CD14-positive monocyte (primary cell): ENCODE results near the gene TRPV3. TPM values are rescaled to one million over a fixed set of nuclear protein-coding genes. Genes with fewer than 3 reads are reported as not detected.

ENCODE experiments used
- DNase-seq, 3 donors: peaks; one replicate each; pipeline ENCODE4 v3.0.0-alpha.2; 2011 to 2022
- H2AFZ ChIP-seq: 2 replicates; pipeline ENCODE4 v1.6.0; 2012; ENCODE audit warnings: mild to moderate bottlenecking, low read depth, low read length, inconsistent platforms; ENCODE audit not compliant: insufficient read depth, poor library complexity, severe bottlenecking
- H3K27ac ChIP-seq, 2 donors: 1 replicate in 1 of 2; 2 replicates in 1 of 2; pipeline ENCODE4 v1.5.1; 2012 to 2013; ENCODE audit warnings: low read length in 2 of 2, control low read depth in 1 of 2, inconsistent platforms in 1 of 2, low read depth in 1 of 2, mild to moderate bottlenecking in 1 of 2
- H3K27me3 ChIP-seq, 2 donors: one replicate each; pipeline versions ENCODE4 v1.6.0 to v1.6.1; 2011 to 2013; ENCODE audit warnings: low read length in 2 of 2; ENCODE audit not compliant: control insufficient read depth in 2 of 2, insufficient read depth in 2 of 2
- H3K36me3 ChIP-seq, 2 donors: replicated peaks in 1 of 2; 1 replicate in 1 of 2; 2 replicates in 1 of 2; pipeline versions ENCODE4 v1.5.1 to v1.6.1; 2012 to 2013; ENCODE audit warnings: low read length in 2 of 2, control low read depth in 1 of 2, inconsistent platforms in 1 of 2, mild to moderate bottlenecking in 1 of 2; ENCODE audit not compliant: insufficient read depth in 2 of 2, control insufficient read depth in 1 of 2
- H3K4me1 ChIP-seq, 2 donors: 1 replicate in 1 of 2; 2 replicates in 1 of 2; pipeline versions ENCODE4 v1.5.1 to v1.6.1; 2012 to 2013; ENCODE audit warnings: low read length in 2 of 2, control low read depth in 1 of 2, inconsistent platforms in 1 of 2, mild to moderate bottlenecking in 1 of 2, moderate library complexity in 1 of 2; ENCODE audit not compliant: insufficient read depth in 2 of 2, control insufficient read depth in 1 of 2
- H3K4me2 ChIP-seq: replicated peaks from 2 replicates; pipeline ENCODE3; 2012; ENCODE audit warnings: low read length, moderate library complexity, mild to moderate bottlenecking; ENCODE audit not compliant: poor library complexity, severe bottlenecking; ENCODE audit errors: extremely low read depth
- H3K4me3 ChIP-seq, 3 experiments: fragments of 200-600 bp in 1 of 3; sonication (generic) in 1 of 3; replicated peaks in 1 of 3; 1 replicate in 2 of 3; 2 replicates in 1 of 3; pipeline ENCODE4 v1.5.1; 2011 to 2013; ENCODE audit warnings: low read length in 3 of 3, mild to moderate bottlenecking in 3 of 3, control low read depth in 2 of 3, low read depth in 2 of 3, inconsistent platforms in 1 of 3, moderate library complexity in 1 of 3
- H3K79me2 ChIP-seq: 2 replicates; pipeline ENCODE4 v1.6.0; 2012; ENCODE audit warnings: mild to moderate bottlenecking, control low read depth, inconsistent platforms, low read length, moderate library complexity; ENCODE audit not compliant: insufficient read depth
- H3K9ac ChIP-seq: 2 replicates; pipeline ENCODE4 v1.6.0; 2017; ENCODE audit warnings: low read length, mild to moderate bottlenecking; ENCODE audit not compliant: insufficient read depth, poor library complexity, severe bottlenecking
- H3K9me3 ChIP-seq, 2 donors: replicated peaks in 1 of 2; 1 replicate in 1 of 2; 2 replicates in 1 of 2; pipeline versions ENCODE4 v1.5.1 to v1.6.1; 2012 to 2013; ENCODE audit warnings: low read length in 2 of 2, control low read depth in 1 of 2; ENCODE audit not compliant: control insufficient read depth in 1 of 2, insufficient read depth in 1 of 2
- H4K20me1 ChIP-seq: 2 replicates; pipeline ENCODE4 v1.6.0; 2012; ENCODE audit warnings: mild to moderate bottlenecking, low read length, control low read depth, moderate library complexity; ENCODE audit not compliant: insufficient read depth
- H3K27ac Mint-ChIP-seq, 7 donors: one replicate each; pipeline ENCODE4 v1.8.0; 2020; ENCODE audit warnings: mild to moderate bottlenecking in 7 of 7, mixed read lengths in 7 of 7, moderate library complexity in 6 of 7, inconsistent platforms in 2 of 7
- H3K27me3 Mint-ChIP-seq, 3 donors: one replicate each; pipeline ENCODE4 v1.8.0; 2021 to 2022; ENCODE audit warnings: low read depth in 3 of 3, mild to moderate bottlenecking in 3 of 3, mixed read lengths in 3 of 3, moderate library complexity in 3 of 3, inconsistent platforms in 1 of 3
- H3K36me3 Mint-ChIP-seq, 2 donors: one replicate each; pipeline ENCODE4 v1.8.0; 2020; ENCODE audit warnings: mixed read lengths in 2 of 2, inconsistent platforms in 1 of 2, mild to moderate bottlenecking in 1 of 2
- H3K4me1 Mint-ChIP-seq: one replicate; pipeline ENCODE4 v1.8.0; 2020; ENCODE audit warnings: mild to moderate bottlenecking, mixed read lengths
- H3K4me3 Mint-ChIP-seq, 2 donors: one replicate each; pipeline ENCODE4 v1.8.0; 2020; ENCODE audit warnings: mild to moderate bottlenecking in 2 of 2, mixed read lengths in 2 of 2, moderate library complexity in 1 of 2
- H3K9me3 Mint-ChIP-seq, 7 donors: one replicate each; pipeline ENCODE4 v1.8.0; 2020 to 2022; ENCODE audit warnings: mixed read lengths in 7 of 7, mild to moderate bottlenecking in 6 of 7, moderate library complexity in 6 of 7, inconsistent platforms in 2 of 7
- CTCF ChIP-seq: fragments of 200-600 bp; IDR thresholded peaks from one replicate; pipeline ENCODE4 v1.8.0; 2022; ENCODE audit warnings: antibody characterized with exemption, mild to moderate bottlenecking
- WGBS: methylation state at CpG from one replicate; pipeline ENCODE4 v1.1.5; 2013; ENCODE audit warnings: missing lambda C conversion rate; ENCODE audit not compliant: insufficient coverage; 5-methylcytosine and 5-hydroxymethylcytosine counted together
- intact Hi-C, 2 donors: fragments of 100-400 bp; cut with micrococcal nuclease; formaldehyde crosslinking; loops; one replicate each; pipeline versions ENCODE4 v1.15.0 to v1.15.1; 2023
- polyA plus RNA-seq, 3 donors: library from polyadenylated mRNA; depleted of rRNA in 1 of 3; unstranded in 2 of 3; stranded (reverse) in 1 of 3; fragments of 300-500 nt in 2 of 3; fragments of >200 nt in 1 of 3; fragmentation: Illumina TruSeq in 2 of 3; gene quantifications; 1 replicate in 2 of 3; 2 replicates in 1 of 3; pipeline ENCODE4 v1.2.3, GENCODE V29; 2012 to 2021

Gene TRPV3
- polyA plus RNA-seq, 3 donors, result 0.01 TPM; not detected in 2

GRCh38 chr17:3501344-3501743, 56.3 kb downstream of the TRPV3 start:
- peaks cover 3 to 9% (median 5%) of the 10 kb centered on the region in 3 donors for H3K27me3 Mint-ChIP-seq
- Histone ChIP-seq H3K4me1 (no peaks in the 10 kb centered on the region), H3K27ac (no peak overlapping the region), H3K4me2 (no peak overlapping the region), H3K9ac (no peak overlapping the region), H2AFZ (no peak overlapping the region), H4K20me1 (no peaks in the 10 kb centered on the region), H3K79me2 (no peaks in the 10 kb centered on the region), H3K4me3 (no peak overlapping the region), H3K27me3 (no peaks in the 10 kb centered on the region), H3K9me3 (no peaks in the 10 kb centered on the region), H3K36me3 (no peaks in the 10 kb centered on the region)
- peaks cover 0 to 14% (median 7%) of the 10 kb centered on the region in 7 donors for H3K9me3 Mint-ChIP-seq
- intact Hi-C loops, result no loop called here
- no peak overlapping the region for H3K4me3 Mint-ChIP-seq
- 72% methylated on average over 2 of the region's 5 CpGs for WGBS
- H3K36me3 Mint-ChIP-seq, result no peaks in the 10 kb centered on the region
- DNase-seq, result no peak
- TF ChIP-seq CTCF, result no peak
- H3K27ac Mint-ChIP-seq, result no peak overlapping the region
- H3K4me1 Mint-ChIP-seq, result no peaks in the 10 kb centered on the region

GRCh38 chr17:3497101-3497500, 60.5 kb downstream of the TRPV3 start:
- no peak overlapping the region for H2AFZ ChIP-seq
- no peaks in the 10 kb centered on the region for H4K20me1 ChIP-seq
- H3K9me3 Mint-ChIP-seq, result peaks cover 0 to 12% (median 9%) of the 10 kb centered on the region in 7 donors
- H3K4me1 Mint-ChIP-seq, result no peaks in the 10 kb centered on the region
- no peaks in the 10 kb centered on the region for H3K4me1 ChIP-seq
- no peaks in the 10 kb centered on the region for H3K9me3 ChIP-seq
- no peaks in the 10 kb centered on the region for H3K36me3 Mint-ChIP-seq
- H3K27ac Mint-ChIP-seq, result no peak overlapping the region
- H3K79me2 ChIP-seq, result no peaks in the 10 kb centered on the region
- DNase-seq, result no peak
- no peak for TF ChIP-seq CTCF
- H3K4me3 Mint-ChIP-seq, result no peak overlapping the region
- no peak overlapping the region for H3K9ac ChIP-seq
- intact Hi-C loops, result no loop called here
- H3K27me3 Mint-ChIP-seq, result peaks cover 0 to 5% (median 5%) of the 10 kb centered on the region in 3 donors
- no peaks in the 10 kb centered on the region for H3K27me3 ChIP-seq
- H3K27ac ChIP-seq, result no peak overlapping the region
- no peak overlapping the region for H3K4me3 ChIP-seq
- H3K4me2 ChIP-seq, result no peak overlapping the region
- WGBS, result no CpG with 5 or more reads among the region's 7 CpGs
- H3K36me3 ChIP-seq, result no peaks in the 10 kb centered on the region
